Measurements from ENCODE around the gene ZNF469.
A peak's percentile ranks its signal among the peaks of the same experiment; 100 is the strongest.
"Not testable (repeated sequence)": the region's sequence is repeated elsewhere in the genome, so short reads cannot be mapped to it uniquely, and the experiment has no call there.

Gene ZNF469

GRCh38 chr16:88348377-88349152 is 34.2 kb upstream of the ZNF469 start:
- DNase-seq, result no peak

GRCh38 chr16:88349153-88349902 is 33.4 kb upstream of the ZNF469 start:
- DNase-seq, result no peak

GRCh38 chr16:88349903-88350900 is 32.6 kb upstream of the ZNF469 start:
- no peak for DNase-seq

- DNase-seq, result peak in 1 of 3 experiments; percentile 1
Observed at GRCh38 chr16:88350922-88351321, 31.8 kb upstream of the ZNF469 start.

- DNase-seq, result no peak
Observed at GRCh38 chr16:88351491-88352101, 31.2 kb upstream of the ZNF469 start.

- DNase-seq, result no peak
Observed at GRCh38 chr16:88352261-88353200, 30.2 kb upstream of the ZNF469 start.

DNA sequence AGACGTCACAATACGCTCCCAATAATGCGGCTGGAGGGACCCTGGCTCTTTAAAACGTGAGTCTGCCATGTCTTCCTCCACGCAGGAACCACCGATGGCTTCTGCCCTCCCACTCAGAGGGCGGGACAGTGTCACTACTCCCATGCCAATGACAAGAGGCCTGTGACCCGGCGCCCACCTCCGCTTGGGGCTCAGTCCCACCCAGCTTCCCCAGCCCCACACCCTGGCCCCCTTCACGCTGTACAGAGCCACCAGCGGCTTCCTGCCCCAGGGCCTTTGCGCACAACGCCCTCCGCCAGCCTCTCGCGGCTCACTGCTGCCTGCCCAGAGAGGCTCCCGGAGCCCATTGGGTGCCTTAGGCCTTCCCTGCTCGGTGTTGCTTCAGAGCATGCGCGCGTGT is 29.5 kb upstream of the ZNF469 start:
- no peak for DNase-seq

GRCh38 chr16:88353691-88354090 is 29.1 kb upstream of the ZNF469 start:
- no peak for DNase-seq

GRCh38 chr16:88354229-88355092 is 28.3 kb upstream of the ZNF469 start:
- DNase-seq, result no peak

DNA sequence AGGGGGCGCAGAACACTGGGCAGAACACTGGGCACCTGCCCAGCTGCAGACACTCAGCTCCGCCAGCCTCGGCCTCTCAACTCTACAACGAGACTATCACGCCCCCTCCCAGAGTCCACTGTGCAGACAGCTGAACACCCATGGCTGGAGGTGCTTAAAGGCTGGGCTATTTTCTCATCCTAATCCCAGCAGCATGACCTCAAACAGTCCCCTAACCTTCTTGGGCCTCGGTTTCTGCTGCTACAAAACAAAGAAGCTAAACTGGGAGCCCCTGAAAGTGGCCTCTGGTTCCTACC is 27.7 kb upstream of the ZNF469 start:
- no peak for DNase-seq

DNA sequence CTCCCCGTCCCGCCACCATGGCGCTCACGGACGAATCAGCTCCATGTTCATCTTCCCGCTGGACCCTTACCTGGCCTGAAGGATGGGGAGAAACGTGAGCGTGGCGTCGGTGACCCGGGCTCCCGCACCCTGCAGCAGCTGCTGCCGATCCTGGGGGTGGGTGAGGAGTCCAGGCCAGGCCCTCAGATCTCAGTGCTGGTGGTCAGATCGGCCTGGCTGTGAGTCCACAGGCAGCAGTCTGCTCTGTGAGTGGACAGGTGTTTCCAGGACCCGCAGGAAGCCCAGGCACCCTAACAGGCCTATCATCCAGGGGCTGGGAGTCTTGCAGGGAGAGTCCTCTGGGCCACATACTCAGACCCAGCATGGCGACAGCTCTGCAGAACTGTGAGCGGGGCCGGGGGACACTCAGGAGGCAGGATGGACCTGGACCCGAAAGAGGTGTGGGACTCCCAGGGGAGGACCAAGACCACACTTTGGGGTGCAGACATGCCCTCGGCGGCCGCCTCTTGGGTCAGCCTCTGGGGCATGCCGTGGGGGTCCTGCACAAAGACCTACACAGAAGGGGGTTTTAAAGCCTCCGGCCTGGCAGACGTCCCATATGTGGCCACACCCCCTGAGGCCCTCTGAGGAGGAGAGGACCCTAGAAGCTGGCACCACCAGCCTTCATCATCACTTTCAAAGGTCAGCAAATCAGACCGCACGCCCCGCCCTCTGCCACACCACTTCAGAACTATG is 27.2 kb upstream of the ZNF469 start:
- no peak for DNase-seq

DNA sequence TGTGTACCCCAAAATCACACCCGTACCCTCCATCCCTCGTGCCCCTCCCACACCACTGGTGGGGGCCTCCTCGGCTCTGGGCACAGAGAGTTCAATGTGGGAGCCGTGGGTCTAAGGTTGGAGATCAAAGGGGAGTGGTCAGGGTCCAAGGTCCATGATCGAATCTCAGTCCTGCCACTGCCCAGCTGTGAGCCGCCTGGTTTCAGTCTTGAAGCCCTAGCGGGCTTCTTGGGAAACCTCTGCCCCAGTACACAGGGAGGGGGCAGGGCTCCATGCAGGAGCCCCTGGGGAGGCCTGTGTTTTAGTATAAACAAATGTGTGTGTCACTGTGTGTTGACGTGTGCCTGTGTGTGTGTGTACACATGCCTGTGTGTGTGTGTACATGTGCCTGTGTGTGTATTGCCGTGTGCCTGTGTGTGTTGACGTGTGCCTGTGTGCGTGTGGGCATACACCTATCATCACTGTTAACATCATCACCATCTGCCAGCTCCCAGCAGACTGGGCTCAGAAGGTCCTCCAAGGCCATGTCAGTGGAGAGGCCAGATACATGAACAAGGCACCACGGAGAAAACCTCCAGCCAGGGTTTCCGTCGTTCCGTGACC is 26.5 kb upstream of the ZNF469 start:
- no peak for DNase-seq

DNA sequence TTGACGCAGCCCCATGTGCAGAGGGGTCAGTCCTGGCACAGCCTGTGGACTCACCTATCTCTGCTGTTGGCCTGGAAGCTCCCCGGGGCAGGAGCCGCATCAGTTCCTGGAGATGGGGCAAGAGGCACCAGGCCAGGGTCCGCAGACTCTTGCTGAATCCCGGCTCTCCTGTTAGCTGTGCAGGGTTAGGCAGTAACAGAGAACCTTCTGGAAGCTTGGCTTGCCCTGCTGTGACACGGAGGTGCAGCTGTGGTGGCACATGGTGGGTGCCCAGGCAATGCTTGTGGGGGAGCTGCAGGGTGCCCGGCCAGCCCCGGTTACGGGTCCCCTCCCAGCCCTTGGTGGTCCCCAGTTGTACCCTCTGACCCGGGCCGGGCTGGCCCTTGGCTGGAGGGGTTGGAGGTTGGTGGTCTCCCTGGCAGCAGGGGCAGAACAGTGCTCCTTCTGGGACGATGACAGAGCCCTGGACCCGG is 26.0 kb upstream of the ZNF469 start:
- no peak for DNase-seq

DNA sequence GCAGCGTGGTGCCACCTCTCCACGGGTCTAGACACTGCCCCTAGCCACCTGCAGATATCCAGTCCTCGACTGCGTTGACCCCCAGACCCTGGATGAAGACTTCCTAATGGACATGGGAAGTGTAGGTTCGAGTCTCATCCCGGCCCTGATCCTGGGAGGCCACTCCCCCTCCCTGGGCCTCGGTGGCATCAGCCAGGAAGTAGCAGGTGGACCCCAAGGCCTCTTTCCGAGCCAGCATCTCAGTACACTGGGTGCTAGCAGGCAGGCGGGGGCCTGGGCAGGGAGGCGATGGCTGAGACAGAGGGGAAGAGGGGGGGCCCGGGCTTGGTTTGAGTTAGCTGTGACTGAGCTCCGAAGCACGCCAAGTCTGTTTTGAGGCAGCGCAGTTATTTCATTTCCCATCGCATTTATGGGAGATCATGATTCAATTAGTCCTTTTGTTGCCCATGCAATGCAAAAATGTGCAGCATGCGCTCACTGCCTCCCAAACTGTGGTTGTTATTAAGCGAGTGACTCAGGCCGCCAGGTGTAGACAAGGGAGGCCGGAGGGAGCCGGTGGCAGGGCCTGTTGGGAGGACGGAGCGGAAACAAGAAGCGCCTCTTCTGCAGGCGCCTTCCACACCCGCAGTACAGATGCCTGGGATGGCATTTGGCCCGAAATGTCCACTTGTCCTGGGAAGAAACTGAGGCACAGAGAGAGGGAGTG is 25.3 kb upstream of the ZNF469 start:
- no peak for DNase-seq

- DNase-seq, result no peak
Observed at GRCh38 chr16:88358023-88358420, 24.7 kb upstream of the ZNF469 start.

DNA sequence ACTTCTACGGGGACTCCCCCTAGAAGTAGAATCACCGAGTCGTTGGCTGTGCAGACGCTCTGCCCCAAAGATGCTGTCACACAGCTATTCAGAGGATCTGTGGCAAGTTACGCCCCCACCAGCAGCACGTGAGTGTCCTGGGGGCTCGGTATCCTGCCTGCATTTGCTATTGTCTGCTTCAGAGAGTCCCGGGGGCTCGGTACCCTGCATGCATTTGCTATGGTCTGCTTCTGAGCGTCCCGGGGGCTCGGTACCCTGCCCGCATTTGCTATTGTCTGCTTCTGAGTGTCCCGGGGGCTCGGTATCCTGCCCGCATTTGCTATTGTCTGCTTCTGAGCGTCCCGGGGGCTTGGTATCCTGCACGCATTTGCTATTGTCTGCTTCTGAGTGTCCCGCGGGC is 23.8 kb upstream of the ZNF469 start:
- no peak for DNase-seq

- DNase-seq, result not testable (repeated sequence)
Observed at GRCh38 chr16:88360401-88360800, 22.4 kb upstream of the ZNF469 start.

GRCh38 chr16:88360999-88361398 is 21.8 kb upstream of the ZNF469 start:
- DNase-seq, result no peak

DNA sequence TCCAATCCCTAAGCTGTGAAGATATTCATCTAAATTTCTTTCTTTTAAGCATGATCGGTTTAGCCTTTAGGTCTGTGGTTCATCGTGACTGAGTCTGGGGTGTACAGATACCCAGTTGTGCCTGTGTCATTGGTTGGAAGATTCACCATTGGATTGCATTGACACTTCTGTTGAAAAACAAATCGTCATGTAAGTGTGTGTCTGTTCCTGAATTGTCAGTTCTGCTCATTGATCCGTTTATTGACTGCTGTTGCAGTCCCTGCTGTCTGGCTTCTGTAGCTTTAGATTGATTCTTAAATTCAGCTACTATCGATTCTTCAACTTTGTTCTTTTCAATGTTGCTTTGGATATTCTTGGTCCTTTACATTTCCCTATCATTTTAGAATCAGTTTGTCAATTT is 21.0 kb upstream of the ZNF469 start:
- no peak for DNase-seq

Data from NCI-H1417 (cell line).